Peyer's patch (tissue), 4 donors: ENCODE data around the gene KIRREL3.

Source experiments
- POLR2A ChIP-seq, 2 donors: fragments of 450-650 bp; IDR thresholded peaks; one replicate each; pipeline ENCODE4 v1.5.1; 2017; ENCODE audit warnings: antibody characterized with exemption in 2 of 2, mild to moderate bottlenecking in 2 of 2, moderate library complexity in 2 of 2
- TF ChIP-seq, protein P1 (sequence below), 6 experiments: fragments of 450-650 bp in 4 of 6; fragments of 200-600 bp in 2 of 6; sonication (generic) in 1 of 6; IDR thresholded peaks; one replicate each; pipeline ENCODE4 v1.5.1; 2017 to 2019; ENCODE audit warnings: antibody characterized with exemption in 6 of 6, mild to moderate bottlenecking in 3 of 6, moderate library complexity in 1 of 6

DNA sequence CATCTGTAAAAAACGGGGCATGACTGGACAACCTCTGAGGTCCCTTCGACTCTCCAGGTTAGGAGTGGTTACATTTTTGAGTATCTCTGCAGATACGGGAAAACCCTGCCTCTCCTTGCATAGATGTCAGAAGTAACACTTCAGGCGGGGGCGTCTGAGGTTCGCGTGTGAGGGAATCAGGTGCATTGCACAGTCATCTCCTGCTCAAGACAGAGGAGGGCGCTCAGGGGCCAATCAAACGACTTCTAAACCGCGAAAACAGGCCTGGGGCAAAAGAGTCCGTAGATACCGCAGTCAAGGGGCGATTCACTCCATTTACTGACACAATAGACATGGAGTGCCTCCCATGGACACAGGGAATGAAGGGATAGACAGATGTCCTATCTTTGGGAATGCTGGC lies 31.7 kb downstream of the KIRREL3 start:
- TF ChIP-seq, protein P1, sequence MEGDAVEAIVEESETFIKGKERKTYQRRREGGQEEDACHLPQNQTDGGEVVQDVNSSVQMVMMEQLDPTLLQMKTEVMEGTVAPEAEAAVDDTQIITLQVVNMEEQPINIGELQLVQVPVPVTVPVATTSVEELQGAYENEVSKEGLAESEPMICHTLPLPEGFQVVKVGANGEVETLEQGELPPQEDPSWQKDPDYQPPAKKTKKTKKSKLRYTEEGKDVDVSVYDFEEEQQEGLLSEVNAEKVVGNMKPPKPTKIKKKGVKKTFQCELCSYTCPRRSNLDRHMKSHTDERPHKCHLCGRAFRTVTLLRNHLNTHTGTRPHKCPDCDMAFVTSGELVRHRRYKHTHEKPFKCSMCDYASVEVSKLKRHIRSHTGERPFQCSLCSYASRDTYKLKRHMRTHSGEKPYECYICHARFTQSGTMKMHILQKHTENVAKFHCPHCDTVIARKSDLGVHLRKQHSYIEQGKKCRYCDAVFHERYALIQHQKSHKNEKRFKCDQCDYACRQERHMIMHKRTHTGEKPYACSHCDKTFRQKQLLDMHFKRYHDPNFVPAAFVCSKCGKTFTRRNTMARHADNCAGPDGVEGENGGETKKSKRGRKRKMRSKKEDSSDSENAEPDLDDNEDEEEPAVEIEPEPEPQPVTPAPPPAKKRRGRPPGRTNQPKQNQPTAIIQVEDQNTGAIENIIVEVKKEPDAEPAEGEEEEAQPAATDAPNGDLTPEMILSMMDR (IDR thresholded peaks at IDR 0.05) = no peak
- TF ChIP-seq POLR2A (IDR thresholded peaks at IDR 0.05) = no peak
